A673 (cell line): ENCODE data around the gene INPP4B.

Experiments
- CTCF ChIP-seq: fragments of 300-800, 200-600 bp; sonication (generic); conservative IDR thresholded peaks from 2 replicates; pipeline ENCODE4 v1.5.1; 2017; ENCODE audit warnings: low read depth, mild to moderate bottlenecking, antibody characterized with exemption, low read length, moderate library complexity, mixed read lengths
- EZH2 ChIP-seq: fragments of 200-600 bp; sonication (generic); IDR thresholded peaks from 2 replicates; pipeline ENCODE4 v1.6.1; 2017; ENCODE audit warnings: borderline replicate concordance, low read depth, mild to moderate bottlenecking, mixed read lengths, antibody characterized with exemption, low read length; ENCODE audit not compliant: poor library complexity, severe bottlenecking

GRCh38 chr4:142309772-142310171 is 536.3 kb downstream of the INPP4B start:
- TF ChIP-seq EZH2, result no peak
- no peak for TF ChIP-seq CTCF
